Fibroblast of peridontal ligament (primary cell): ENCODE results near the gene DUS2.
"Not testable (repeated sequence)": the region's sequence is repeated elsewhere in the genome, so short reads cannot be mapped to it uniquely, and the experiment has no call there.

Experiments used
- DNase-seq: peaks from one replicate; pipeline ENCODE4 v3.0.0-alpha.2; 2010; ENCODE audit errors: extremely low read depth

Gene DUS2

DNA sequence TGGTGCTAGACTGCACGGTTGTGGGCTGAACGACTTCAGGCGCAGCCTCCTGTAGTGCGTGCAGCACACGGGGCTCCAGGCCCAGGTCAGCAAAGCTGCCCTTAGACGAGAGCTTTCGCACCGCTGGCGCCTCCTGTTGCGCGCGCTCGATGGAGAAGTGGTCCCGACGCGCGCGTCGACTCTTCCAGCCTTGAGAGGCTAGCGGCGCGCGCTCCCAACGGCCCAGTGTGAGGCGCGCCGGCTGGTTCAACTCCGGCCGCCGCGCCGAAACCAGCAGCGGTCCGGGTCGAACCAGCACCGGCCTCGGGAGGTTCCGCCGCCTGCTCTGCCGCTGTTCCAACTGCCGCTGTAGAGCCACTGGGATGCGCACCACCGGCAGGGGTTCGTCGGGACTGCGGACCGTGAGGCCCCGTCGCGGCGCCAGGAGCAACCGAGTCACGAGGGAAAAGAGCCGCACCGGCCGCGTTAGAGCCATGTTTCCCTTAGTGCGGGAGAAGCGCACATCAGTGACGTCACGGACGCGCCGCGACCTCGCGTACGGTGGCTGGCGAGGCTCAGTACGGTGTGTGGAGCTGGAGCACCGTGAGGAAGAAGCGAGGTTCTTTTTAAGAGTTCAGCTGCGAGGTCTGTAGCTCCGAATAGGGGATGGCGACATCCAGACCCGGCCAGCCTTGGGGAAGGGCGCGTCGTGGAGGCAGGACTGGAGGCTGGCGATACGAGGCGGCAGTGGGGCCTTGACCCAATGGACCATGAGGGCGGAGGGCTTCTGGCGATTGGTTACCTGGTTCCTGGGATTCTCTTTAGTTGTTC lies at the start of gene DUS2, which contains the start of gene DDX28:
TSS of gene DUS2 (plus strand) at position 557 of the 810 bp plus-strand sequence. CDS start 14,740 bp downstream, outside the sequence.
TSS of gene DDX28 (minus strand) at position 505 of the 810 bp plus-strand sequence. CDS start at position 475, 30 bp downstream.
- DNase-seq, result peak; percentile 93

DNA sequence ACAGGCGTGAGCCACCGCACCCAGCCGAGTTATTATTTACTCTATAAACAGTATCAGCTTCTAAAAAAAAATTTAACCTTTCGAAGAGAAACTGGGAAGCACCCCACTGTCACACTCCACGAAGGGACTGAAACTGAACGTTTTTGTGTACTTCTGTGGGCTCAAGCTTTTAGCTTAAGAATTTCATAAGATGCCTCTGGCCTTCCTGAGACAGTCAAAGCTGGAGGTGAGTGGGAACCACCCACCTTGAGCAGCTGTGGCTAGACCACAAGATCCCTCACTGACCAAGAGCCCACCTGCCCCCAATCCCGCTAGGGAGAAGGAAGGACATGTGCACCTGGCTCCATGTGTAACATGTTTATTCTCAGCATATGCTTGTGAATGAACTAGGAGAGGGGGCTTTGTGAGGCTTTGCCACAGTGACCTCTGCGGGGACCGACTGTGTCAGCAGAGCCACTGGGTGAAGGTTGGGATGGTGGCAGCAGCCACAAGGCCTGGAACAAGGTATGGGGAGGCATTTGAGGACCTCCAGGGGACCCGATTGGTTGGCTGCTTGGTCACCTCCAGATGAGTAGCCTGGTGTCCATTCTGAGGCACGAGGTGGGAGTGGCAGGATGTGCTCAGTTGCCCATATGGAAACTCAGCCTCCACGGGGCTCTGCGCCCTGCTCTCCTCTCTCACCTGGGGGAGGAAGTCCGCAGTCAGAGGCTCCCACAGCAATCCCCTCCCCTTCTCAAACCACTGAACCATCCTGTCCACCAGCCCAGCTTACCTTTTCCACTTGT lies 47.6 kb upstream of the DUS2 start:
- DNase-seq, result no peak

DNA sequence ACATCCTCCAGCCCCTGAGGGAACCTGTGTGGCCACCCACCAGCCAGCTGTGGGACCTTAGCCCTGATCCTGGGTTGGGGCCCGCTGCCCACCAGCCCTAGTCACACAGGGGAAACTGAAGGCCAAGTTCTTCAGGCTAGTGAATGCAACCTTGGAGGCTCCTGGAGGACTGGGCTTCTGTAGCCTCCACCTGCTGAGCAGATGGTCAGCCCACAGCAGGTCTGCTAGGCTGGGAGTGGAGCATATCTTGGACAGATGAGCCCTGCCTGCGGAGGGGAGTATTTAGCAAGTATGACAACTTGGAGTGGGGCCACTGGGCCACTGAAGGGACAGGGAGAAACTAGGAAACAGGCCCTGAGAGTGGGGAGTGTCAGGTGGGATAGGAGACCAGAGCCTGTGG lies 46.9 kb upstream of the DUS2 start:
- DNase-seq, result no peak

DNA sequence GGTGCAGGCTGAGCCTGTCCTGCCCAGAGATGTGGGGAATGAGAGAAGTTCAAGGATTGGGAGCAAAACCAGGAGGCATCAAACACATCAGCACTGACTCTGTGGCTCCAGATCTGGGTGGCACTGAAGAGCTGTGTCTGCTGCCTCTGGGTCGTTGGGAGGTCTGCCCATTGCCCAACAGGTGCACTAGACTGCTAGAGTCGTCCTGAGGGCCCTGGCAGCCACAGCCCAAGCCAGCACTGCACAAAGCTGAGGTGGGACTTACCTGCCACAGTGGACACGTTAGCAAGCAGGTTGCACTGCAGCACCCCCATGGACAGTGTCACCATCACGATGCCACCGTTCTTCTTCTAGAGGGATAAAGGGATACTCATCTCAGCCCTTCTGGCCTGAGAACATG lies 46.1 kb upstream of the DUS2 start:
- DNase-seq, result no peak

DNA sequence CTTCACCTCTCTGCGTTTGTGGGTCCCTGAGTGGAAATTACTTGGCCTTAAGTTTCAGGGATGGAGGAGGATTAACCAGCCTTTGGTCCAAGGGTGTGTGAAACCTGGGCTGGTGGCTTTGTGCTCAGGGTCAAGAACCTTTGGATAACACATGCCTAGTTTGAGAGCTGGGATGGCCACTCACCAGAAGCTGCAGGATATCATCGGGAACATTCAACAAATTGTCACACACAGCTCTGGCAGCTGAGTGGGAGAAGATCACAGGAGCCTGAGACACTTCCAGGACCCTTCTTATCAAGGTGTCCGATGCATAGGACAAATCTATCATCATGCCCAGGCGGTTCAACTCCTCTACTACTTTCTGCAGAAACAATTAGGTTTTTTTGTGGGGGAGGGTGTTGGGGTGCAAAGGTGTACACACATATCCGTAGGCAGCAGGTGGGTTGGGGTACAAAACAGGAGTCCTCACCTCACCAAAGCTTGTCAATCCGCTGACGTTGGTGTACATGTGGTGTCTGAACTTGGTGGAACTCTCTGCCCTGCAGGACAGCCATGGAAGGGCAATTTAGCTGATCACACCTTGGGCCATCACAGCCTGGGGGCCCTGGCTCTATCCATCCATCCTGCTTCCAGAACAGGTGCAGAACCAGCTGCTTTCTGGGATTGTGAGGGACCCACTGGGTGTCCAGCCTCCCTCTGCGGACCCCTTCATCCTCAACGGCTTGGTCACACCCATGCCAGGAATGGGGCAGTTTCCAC lies 45.4 kb upstream of the DUS2 start:
- no peak for DNase-seq

DNA sequence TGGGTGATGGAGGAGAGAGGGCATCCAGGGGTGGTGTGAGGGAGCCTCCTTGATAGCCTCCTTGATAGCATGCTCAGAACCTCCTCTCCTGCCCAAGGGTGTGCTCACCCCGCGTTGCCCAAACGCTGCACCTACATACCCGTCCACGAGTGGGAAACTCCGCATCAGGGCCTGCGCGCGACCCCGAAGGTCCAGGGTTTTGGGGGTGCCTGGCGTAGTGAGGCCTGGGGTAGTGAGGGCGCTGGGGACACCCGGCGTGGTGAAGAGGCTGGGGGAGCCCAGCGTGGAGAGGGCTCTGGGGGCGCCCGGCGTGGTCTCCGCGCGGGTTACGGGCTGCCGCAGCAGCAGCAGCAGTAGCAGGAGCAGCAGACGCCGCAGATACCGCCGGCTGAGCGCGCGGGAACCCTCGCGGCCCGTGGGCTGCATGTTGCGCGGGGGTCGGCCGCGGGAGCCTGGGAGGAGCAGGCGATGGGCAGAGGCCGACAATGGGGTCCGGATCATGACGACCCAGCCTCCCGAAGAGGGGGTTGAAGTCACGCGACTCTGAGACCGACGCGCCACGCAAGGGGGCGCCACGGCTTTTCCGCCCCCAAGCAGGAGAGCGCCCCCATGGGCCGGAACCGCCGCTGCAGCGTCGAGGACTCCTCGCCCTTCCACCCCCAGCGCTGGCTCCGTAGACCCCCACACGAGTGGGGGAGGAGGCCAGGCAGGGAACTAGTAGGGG lies 43.0 kb upstream of the DUS2 start, which contains the start of gene DPEP3:
TSS of gene DPEP3 (minus strand) at position 545 of the 724 bp plus-strand sequence. CDS start at position 426, 119 bp downstream.
- no peak for DNase-seq

DNA sequence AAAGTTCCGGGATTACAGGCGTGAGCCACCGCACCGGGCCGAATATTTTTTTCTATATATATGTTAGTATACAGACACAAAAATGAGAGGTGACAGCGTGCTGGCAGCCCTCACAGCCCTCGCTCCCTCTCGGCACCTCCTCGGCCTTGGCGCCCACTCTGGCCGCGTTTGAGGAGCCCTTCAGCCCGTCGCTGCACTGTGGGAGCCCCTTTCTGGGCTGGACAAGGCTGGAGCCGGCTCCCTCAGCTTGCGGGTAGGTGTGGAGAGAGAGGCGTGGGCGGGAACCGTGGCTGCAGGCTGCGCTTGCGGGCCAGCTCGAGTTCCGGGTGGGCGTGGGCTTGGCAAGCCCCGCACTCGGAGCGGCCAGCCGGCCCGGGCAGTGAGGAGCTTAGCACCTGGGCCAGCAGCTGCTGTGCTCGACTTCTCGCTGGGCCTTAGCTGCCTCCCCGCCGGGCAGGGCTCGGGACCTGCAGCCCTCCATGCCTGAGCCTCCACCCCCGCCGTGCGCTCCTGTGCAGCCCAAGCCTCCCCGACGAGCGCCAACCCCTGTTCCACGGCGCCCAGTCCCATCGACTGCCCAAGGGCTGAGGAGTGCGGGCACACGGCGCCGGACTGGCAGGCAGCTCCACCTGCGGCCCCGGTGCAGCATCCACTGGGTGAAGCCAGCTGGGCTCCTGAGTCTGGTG lies 40.9 kb upstream of the DUS2 start:
- no peak for DNase-seq

DNA sequence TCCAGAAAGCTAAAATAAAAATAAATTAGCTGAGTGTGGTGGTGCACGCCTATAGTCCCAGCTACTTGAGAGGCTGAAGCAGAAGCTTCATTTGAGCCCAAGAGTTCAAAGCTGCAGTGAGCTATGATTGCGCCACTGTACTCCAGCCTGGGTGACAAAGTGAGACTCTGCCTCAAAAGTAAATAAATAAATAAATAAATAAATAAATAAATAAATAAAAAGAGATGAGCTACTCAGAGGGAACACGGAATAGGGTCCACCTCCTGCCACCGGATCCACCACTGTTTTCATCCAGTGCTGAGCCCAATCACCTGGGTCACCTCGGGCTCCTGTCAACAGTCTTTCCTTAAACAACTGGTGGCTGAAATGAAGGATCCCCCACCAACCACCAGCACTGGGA lies 36.1 kb upstream of the DUS2 start:
- DNase-seq, result no peak

DNA sequence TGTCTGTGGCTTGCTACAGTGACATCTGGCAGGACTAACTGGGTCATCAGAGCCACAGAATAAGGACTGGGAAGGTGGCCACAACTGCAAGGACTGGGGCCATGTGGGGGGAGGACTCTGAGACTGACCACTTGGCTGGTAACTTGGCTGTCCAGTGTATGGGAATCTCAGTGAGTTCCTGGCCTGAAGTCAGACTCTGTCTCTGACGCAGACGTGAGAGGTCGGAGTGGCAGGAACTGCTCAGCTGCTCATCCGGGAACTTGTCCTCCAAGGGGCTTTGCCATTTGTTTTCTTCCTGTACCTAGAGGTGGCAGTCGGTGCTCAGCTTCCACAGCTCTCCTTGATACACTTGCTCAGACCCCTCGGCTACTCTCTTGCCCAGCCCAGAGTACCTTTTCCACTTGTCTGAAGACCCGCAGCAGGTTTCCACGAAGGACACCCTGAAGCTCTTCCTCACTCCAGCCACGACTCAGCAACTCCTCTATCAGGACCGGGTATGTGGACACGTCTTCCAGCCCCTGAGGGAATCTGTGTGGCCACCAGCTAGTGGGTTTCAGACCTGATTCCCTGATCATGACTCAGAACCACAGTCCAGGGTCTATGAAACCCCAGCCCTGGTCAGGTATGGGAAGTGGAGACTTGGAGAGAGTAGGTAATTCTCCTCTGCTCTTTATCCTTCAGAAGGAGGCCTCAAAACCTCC lies 35.5 kb upstream of the DUS2 start:
- no peak for DNase-seq

DNA sequence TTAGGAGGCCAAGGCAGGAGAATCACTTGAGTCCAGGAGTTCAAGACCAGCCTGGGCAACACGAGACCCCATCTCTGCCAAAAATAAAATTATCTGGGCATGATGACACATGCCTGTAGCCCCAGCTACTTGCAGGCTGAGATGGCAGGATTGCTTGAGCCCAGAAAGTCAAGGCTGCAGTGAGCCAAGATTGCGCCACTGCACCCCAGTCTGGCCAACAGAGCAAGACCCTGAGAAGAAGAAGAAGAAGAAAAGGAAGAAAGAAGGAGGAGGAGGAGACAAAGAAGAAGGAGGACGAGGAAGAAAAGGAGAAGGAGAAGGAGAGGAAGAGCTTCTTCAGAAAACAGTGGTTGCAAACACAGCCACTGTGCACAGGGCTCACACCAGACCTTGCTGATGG lies 34.4 kb upstream of the DUS2 start:
- DNase-seq, result no peak

DNA sequence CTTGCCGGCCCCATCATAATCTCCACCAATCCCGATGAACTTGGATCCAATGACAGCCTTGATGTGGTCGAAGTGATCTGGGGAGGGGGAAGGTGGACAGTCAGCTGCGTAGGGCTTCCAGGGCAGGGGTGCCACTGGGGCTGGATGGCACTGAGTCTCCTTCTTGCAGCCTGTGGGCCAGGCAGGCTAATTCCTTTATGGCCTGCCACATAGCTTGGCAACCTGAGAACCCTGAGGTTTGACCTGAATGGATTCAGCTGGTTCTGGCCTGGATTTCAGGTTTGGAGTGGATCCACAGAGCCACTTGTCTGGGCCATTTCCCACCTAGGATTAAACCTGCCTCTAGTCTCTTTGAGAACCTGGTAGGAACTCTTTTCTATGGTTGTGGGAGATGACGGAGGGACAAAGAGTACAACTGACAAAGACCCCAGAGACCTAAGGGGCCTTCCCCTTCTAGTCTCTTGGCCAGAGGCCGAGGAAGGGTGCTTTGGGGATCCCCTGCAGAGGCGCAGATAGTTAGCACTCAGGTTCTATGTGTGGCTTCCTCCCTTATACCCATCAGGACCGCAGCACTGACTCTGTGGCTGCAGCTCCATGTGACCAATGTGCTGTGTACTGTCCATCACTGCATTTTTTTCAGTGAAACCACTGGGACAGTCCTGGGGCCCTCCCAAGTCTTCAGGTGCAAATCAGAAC lies 33.6 kb upstream of the DUS2 start:
- DNase-seq, result no peak

DNA sequence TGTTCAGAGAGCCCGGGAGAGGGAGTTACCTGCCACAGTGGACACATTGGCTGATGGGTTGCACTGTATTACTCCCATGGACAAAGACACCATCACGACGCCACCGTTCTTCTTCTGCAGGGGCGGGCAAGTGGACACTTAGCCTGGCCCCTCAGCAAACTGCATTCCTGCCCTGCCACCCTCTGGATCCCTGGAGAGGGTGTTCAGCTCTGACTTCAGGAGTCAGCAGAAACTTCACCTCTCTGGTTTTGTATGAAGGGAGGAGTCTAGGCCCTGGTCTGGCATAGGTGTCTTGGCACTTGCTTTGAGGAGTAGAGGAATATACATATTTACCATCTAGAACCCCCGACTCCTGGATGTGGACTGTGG lies 33.1 kb upstream of the DUS2 start:
- no peak for DNase-seq

DNA sequence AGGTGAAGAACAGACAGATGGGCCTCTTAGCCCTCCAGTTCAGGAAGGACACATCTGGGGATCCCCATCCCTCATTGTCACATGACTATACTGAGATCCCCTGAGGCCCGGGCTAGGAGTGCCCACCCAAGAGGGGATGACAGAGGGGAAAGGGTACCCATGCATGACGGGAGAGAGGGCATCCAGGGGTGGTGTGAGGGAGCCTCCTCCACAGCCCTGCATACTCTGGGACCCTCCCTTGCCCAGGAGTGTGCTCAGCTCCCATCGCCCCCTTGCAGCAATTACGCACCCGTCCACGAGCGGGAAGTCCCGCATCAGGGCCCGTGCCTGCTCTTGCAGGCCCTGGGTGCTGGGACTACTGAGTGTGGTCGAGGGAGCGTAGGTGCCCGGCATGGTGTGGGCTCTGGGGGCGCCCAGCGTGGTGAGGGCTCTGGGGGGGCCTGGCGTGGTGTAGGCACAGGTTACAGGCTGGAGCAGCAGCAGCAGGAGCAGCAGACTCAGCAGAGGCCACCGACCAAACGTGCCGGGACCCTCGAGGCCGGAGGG lies 30.4 kb upstream of the DUS2 start:
- DNase-seq, result no peak

DNA sequence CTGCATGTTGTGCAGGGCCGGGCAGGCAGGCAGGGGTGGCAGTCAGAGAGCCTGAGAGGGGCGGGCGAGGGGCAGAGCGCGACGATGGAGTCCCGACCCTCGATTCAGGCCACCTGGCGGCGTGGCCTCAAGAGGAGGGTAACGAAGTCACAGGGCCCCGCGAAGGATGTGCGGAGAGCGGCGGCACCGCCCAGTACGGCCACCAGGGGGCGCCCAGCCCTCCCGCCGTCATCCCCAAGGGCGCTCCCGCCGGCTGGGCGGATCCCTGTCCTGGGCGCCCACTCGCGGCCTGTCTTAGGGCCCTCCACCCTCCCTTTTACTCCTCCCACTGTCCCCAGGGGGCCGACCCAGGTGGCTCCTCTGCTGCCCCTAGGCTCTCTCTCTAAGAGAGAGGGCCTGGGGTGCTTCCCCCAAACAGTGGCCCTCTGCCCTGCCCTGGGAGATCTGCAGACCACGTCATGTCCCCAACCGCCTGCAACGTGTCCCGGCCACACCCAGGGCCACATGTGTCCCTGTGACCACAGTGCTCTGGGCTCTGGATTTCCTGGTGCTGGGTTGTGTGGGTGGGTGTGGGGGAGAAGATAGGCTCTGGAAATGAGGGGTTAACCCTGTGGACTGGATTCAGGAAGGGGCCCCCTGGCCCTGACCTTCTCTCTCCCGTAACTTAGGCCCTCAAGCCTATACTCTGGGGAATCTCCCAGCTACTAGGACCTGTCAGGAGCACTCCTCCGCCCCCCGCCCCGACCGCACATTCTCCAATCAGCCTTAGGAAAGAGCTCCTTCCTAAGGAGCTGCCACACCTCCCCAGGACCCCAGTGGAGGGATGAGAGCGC lies 29.7 kb upstream of the DUS2 start:
- peak; percentile 56 for DNase-seq

DNA sequence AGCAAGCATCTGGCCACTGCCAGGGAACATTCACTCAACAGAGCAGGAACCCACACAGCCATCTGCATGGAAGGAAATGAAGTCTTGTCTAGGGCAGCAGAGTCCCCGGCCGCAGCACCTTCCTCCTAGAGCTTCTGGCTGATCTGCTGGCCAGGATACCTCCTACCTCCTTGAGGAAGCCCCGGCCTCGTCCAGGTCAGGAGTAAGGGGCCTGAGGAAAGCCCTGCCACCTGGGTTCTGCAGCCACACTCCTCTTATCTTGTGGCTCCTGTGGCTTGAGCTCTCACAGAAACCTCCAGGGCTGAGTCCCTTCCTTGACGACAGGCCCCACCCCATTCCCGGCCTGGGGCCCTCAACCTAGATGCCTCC lies 29.1 kb upstream of the DUS2 start:
- not testable (repeated sequence) for DNase-seq

DNA sequence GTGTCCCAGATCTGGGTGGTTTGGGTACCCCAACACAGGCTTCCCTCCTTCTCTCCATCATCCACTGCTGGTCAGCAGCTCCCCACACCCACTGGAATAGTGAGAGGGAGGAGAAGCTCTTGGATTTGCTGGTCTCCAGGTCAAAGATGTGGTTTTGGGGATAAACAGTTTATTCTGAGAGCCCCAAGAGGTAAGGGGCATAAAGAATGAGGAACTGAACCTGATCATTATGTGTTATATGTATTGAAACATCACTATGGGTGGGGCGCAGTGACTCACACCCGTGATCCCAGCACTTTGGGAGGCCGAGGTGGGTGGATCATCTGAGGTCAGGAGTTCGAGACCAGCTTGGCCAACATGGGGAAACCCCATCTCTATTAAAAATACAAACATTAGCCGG lies 27.7 kb upstream of the DUS2 start:
- no peak for DNase-seq

DNA sequence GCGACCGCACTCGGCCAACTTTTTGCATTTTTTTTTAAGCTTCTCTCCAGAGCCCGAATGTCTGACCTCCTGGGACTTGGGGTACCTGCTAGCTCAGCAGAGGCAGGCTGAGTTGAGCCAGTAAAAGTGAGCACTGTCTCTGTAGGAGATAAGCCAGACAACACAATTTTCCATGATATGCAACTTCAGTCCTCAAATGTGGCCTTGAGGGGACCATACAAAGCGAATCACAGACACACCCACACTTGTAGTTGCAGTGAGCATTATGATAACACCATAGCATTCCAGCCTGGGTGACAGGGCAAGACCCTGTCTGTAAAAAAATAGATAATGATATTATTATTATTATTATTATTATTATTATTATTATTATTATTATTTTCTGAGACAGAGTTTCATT lies 26.4 kb upstream of the DUS2 start:
- no peak for DNase-seq

DNA sequence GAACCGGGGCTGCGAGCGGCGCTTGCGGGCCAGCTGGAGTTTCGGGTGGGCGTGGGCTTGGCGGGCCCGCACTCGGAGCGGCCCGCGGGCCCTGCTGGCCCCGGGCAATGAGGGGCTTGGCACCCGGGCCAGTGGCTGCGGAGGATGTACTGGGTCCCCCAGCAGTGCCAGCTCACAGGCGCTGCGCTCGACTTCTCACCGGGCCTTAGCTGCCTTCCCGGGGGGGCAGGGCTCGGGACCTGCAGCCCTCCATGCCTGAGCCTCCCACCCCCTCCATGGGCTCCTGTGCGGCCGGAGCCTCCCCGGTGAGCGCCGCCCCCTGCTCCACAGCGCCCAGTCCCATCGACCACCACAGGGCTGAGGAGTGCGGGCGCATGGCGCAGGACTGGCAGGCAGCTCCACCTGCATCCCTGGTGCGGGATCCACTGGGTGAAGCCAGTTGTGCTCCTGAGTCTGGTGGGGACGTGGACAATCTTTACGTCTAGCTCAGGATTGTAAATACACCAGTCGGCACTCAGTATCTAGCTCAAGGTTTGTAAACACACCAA lies 24.8 kb upstream of the DUS2 start:
- not testable (repeated sequence) for DNase-seq
